K562 (cell line): ENCODE measurements around the gene OR13J1. TPM values are rescaled to one million over a fixed set of nuclear protein-coding genes. Genes with fewer than 3 reads are reported as not detected.

Experiments used
- ADNP ChIP-seq: fragments of 200-800 bp; sonication (Bioruptor generic); IDR thresholded peaks from 2 replicates; pipeline ENCODE4 v1.6.1; 2016; ENCODE audit warnings: missing genetic modification characterization, missing compliant biosample characterization
- C11orf30 ChIP-seq: fragments of 450-650 bp; IDR thresholded peaks from 2 replicates; pipeline ENCODE4 v1.6.1; 2016; ENCODE audit warnings: low read depth, mild to moderate bottlenecking
- CEBPB ChIP-seq: fragments of 450-650 bp; IDR thresholded peaks from 2 replicates; pipeline ENCODE4 v1.6.1; 2016; ENCODE audit warnings: missing genetic modification characterization, missing compliant biosample characterization
- GTF2A2 ChIP-seq: IDR thresholded peaks from 2 replicates; pipeline ENCODE4 v1.6.1; 2016; ENCODE audit warnings: mild to moderate bottlenecking, missing genetic modification characterization, missing compliant biosample characterization
- GTF2E2 ChIP-seq: fragments of 200-800 bp; sonication (Bioruptor generic); IDR thresholded peaks from 2 replicates; pipeline ENCODE4 v1.6.1; 2016; ENCODE audit warnings: missing genetic modification characterization, missing compliant biosample characterization
- HIVEP1 ChIP-seq: fragments of 250-450 bp; sonication (Bioruptor Pico); IDR thresholded peaks from 2 replicates; pipeline ENCODE4 v1.4.0; 2020; ENCODE audit warnings: mild to moderate bottlenecking
- MEF2A ChIP-seq: IDR thresholded peaks from 2 replicates; pipeline ENCODE4 v1.6.1; 2011; ENCODE audit warnings: low read depth, mild to moderate bottlenecking, low read length, moderate library complexity; ENCODE audit not compliant: control insufficient read depth
- NFXL1 ChIP-seq: fragments of 450-650 bp; formaldehyde crosslinking; IDR thresholded peaks from 2 replicates; pipeline ENCODE4 v1.4.0; 2021; ENCODE audit warnings: mild to moderate bottlenecking
- NR2C1 ChIP-seq, 2 experiments: fragments of 450-650 bp; IDR thresholded peaks; 2 replicates each; pipeline ENCODE4 v1.6.1; 2017; ENCODE audit warnings: mild to moderate bottlenecking in 2 of 2, antibody characterized with exemption in 1 of 2, inconsistent platforms in 1 of 2, missing compliant biosample characterization in 1 of 2, missing genetic modification characterization in 1 of 2
- NR4A1 ChIP-seq, 2 experiments: fragments of 250-450 bp in 1 of 2; fragments of 450-650 bp in 1 of 2; sonication (Bioruptor Pico) in 1 of 2; IDR thresholded peaks; 2 replicates each; pipeline versions ENCODE4 v1.4.0 to v1.6.1; 2016 to 2020; ENCODE audit warnings: mild to moderate bottlenecking in 2 of 2, missing compliant biosample characterization in 1 of 2, missing genetic modification characterization in 1 of 2, moderate library complexity in 1 of 2
- RAD21 ChIP-seq, 2 experiments: fragments of 250-450 bp in 1 of 2; fragments of 450-650 bp in 1 of 2; sonication (Bioruptor Pico) in 1 of 2; formaldehyde crosslinking in 1 of 2; IDR thresholded peaks in 1 of 2; conservative IDR thresholded peaks in 1 of 2; 2 replicates each; pipeline versions ENCODE4 v1.4.0 to v1.8.0; 2020 to 2022; ENCODE audit warnings: mild to moderate bottlenecking in 2 of 2, moderate library complexity in 1 of 2
- RBBP5 ChIP-seq: fragments of 200-600 bp; sonication (generic); IDR thresholded peaks from 2 replicates; pipeline ENCODE4 v1.6.1; 2012; ENCODE audit warnings: borderline replicate concordance, mild to moderate bottlenecking, low read length, control low read depth, inconsistent platforms; ENCODE audit not compliant: insufficient read depth, poor library complexity, severe bottlenecking
- RFX1 ChIP-seq: fragments of 450-650 bp; IDR thresholded peaks from 2 replicates; pipeline ENCODE4 v1.6.1; 2016; ENCODE audit warnings: mild to moderate bottlenecking, moderate library complexity
- ZNF121 ChIP-seq: sonication (generic); formaldehyde crosslinking; conservative IDR thresholded peaks from 2 replicates; pipeline ENCODE4 v1.8.0; 2022; ENCODE audit warnings: missing genetic modification reagents
- ZNF707 ChIP-seq: fragments of 250-450 bp; sonication (Bioruptor Pico); conservative IDR thresholded peaks from 2 replicates; pipeline ENCODE4 v1.8.0; 2022; ENCODE audit warnings: inconsistent platforms, mild to moderate bottlenecking, moderate library complexity
- polyA plus RNA-seq, 8 experiments: library from polyadenylated mRNA; depleted of rRNA in 4 of 8; stranded (reverse) in 5 of 8; unstranded in 3 of 8; fragments of >200 nt; fragmentation: Nextera tagmentation in 2 of 8; fragmentation: Illumina TruSeq in 1 of 8; extraction: Ambion mirVana in 2 of 8; extraction: Trizol in 1 of 8; gene quantifications; 2 replicates each; pipeline versions ENCODE4 v1.2.1 to v1.2.3, GENCODE V29; 2011 to 2014; ENCODE audit warnings: inconsistent platforms in 1 of 8, missing spikeins in 1 of 8
- total RNA-seq, 7 experiments: library from RNA; depleted of rRNA in 6 of 7; stranded (reverse); fragments of >200 nt in 6 of 7; fragmentation: Illumina TruSeq in 2 of 7; extraction: Trizol in 2 of 7; gene quantifications; 2 replicates each; pipeline versions ENCODE4 v1.2.1 to v1.2.3, GENCODE V29; 2011 to 2021; ENCODE audit warnings: low replicate concordance in 1 of 7
- TF ChIP-seq, protein P1 (sequence below), 3 experiments: IDR thresholded peaks in 2 of 3; conservative IDR thresholded peaks in 1 of 3; 2 replicates each; pipeline ENCODE4 v1.5.1; 2011 to 2012; ENCODE audit warnings: low read length in 3 of 3, mild to moderate bottlenecking in 3 of 3, control low read depth in 2 of 3, improper control_type of control experiment in 1 of 3, inconsistent platforms in 1 of 3, low read depth in 1 of 3, mixed read lengths in 1 of 3, moderate library complexity in 1 of 3; ENCODE audit not compliant: insufficient read depth in 2 of 3
- TF ChIP-seq, protein P2 (sequence below): fragments of 250-450 bp; sonication (Bioruptor Pico); IDR thresholded peaks from 2 replicates; pipeline ENCODE4 v1.6.1; 2021; ENCODE audit warnings: mild to moderate bottlenecking
- TF ChIP-seq, protein P3 (sequence below), 2 experiments: fragments of 450-650 bp; formaldehyde crosslinking in 1 of 2; IDR thresholded peaks; 2 replicates each; pipeline versions ENCODE4 v1.4.0 to v1.6.1; 2014 to 2020; ENCODE audit warnings: mild to moderate bottlenecking in 2 of 2, borderline replicate concordance in 1 of 2, low read depth in 1 of 2

The OR13J1 gene
- total and polyA plus RNA-seq, 9 of the 15 experiments (the other 6 are each of a cell fraction or from before 2014, with no cell fraction given): not detected

DNA sequence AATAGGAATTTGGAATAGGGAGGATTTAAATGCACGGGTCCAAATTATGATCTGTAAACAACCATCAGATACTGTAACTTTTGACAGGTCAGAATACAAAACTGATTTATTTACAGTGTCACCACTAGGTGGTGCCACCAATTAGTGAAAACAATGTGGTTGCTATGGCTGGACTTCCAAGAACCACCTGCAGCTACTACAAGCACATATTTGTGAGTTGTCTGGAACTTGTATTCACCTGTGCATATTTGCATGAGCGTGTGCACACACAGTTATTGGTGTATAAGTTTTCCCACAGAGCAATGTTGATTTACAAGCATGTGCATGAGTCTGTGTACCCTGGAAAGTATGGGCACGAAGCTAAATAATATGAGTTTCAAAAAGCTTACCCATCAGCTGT, 32.8 kb upstream of the OR13J1 start (continued):
- TF ChIP-seq, protein P1, sequence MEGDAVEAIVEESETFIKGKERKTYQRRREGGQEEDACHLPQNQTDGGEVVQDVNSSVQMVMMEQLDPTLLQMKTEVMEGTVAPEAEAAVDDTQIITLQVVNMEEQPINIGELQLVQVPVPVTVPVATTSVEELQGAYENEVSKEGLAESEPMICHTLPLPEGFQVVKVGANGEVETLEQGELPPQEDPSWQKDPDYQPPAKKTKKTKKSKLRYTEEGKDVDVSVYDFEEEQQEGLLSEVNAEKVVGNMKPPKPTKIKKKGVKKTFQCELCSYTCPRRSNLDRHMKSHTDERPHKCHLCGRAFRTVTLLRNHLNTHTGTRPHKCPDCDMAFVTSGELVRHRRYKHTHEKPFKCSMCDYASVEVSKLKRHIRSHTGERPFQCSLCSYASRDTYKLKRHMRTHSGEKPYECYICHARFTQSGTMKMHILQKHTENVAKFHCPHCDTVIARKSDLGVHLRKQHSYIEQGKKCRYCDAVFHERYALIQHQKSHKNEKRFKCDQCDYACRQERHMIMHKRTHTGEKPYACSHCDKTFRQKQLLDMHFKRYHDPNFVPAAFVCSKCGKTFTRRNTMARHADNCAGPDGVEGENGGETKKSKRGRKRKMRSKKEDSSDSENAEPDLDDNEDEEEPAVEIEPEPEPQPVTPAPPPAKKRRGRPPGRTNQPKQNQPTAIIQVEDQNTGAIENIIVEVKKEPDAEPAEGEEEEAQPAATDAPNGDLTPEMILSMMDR (IDR thresholded peaks at IDR 0.05 in 2 of 3, conservative IDR thresholded peaks at IDR 0.05 in 1 of 3; ENCODE audit: insufficient read depth in 2 of 3, low read depth in 1 of 3, low read length in 3 of 3): peak; percentile 56 to 76 (median 62); a peak in 5 of 6 replicates
- TF ChIP-seq ADNP: no peak
- TF ChIP-seq ZNF121 (CRISPR knock-in tag): no peak
- TF ChIP-seq, protein P2, sequence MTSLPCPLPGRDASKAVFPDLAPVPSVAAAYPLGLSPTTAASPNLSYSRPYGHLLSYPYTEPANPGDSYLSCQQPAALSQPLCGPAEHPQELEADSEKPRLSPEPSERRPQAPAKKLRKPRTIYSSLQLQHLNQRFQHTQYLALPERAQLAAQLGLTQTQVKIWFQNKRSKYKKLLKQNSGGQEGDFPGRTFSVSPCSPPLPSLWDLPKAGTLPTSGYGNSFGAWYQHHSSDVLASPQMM (CRISPR knock-in tag): no peak
- no peak for TF ChIP-seq CEBPB (tag)
- no peak for TF ChIP-seq HIVEP1 (CRISPR knock-in tag)
- no peak for TF ChIP-seq NR4A1 (CRISPR knock-in tag; IDR thresholded peaks at IDR 0.05)
- no peak for TF ChIP-seq NR4A1 (tag; IDR thresholded peaks at IDR 0.05)
- TF ChIP-seq RAD21 (CRISPR knock-in tag; conservative IDR thresholded peaks at IDR 0.05 in 1 of 2, IDR thresholded peaks at IDR 0.05 in 1 of 2): peak; percentile 68 to 82
- TF ChIP-seq, protein P3, sequence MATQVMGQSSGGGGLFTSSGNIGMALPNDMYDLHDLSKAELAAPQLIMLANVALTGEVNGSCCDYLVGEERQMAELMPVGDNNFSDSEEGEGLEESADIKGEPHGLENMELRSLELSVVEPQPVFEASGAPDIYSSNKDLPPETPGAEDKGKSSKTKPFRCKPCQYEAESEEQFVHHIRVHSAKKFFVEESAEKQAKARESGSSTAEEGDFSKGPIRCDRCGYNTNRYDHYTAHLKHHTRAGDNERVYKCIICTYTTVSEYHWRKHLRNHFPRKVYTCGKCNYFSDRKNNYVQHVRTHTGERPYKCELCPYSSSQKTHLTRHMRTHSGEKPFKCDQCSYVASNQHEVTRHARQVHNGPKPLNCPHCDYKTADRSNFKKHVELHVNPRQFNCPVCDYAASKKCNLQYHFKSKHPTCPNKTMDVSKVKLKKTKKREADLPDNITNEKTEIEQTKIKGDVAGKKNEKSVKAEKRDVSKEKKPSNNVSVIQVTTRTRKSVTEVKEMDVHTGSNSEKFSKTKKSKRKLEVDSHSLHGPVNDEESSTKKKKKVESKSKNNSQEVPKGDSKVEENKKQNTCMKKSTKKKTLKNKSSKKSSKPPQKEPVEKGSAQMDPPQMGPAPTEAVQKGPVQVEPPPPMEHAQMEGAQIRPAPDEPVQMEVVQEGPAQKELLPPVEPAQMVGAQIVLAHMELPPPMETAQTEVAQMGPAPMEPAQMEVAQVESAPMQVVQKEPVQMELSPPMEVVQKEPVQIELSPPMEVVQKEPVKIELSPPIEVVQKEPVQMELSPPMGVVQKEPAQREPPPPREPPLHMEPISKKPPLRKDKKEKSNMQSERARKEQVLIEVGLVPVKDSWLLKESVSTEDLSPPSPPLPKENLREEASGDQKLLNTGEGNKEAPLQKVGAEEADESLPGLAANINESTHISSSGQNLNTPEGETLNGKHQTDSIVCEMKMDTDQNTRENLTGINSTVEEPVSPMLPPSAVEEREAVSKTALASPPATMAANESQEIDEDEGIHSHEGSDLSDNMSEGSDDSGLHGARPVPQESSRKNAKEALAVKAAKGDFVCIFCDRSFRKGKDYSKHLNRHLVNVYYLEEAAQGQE (IDR thresholded peaks at IDR 0.05; ENCODE audit: borderline replicate concordance): peak; percentile 76; the same call in 1 of the 2 replicates
- TF ChIP-seq, protein P3 (CRISPR knock-in tag; IDR thresholded peaks at IDR 0.05; ENCODE audit: low read depth): no peak
- no peak for TF ChIP-seq GTF2A2 (tag)
- TF ChIP-seq NR2C1 (IDR thresholded peaks at IDR 0.05): no peak
- TF ChIP-seq NR2C1 (tag; IDR thresholded peaks at IDR 0.05): no peak
- TF ChIP-seq RBBP5: no peak
- no peak for TF ChIP-seq MEF2A
- TF ChIP-seq NFXL1 (CRISPR knock-in tag): no peak
- TF ChIP-seq C11orf30: no peak
- no peak for TF ChIP-seq GTF2E2
- TF ChIP-seq RFX1: peak; percentile 55
- TF ChIP-seq ZNF707 (CRISPR knock-in tag): no peak
